NT2/D1 (cell line): ENCODE results near the gene FCN1.

ENCODE experiments used
- SUZ12 ChIP-seq: IDR thresholded peaks from 2 replicates; pipeline ENCODE4 v1.6.1; 2011; ENCODE audit not compliant: insufficient read length, insufficient read depth; ENCODE audit errors: extremely low read depth
- YY1 ChIP-seq: IDR thresholded peaks from 2 replicates; pipeline ENCODE4 v1.6.1; 2011; ENCODE audit not compliant: insufficient read length, insufficient read depth
- ZNF274 ChIP-seq: IDR thresholded peaks from 2 replicates; pipeline ENCODE4 v1.6.1; 2011; ENCODE audit warnings: mild to moderate bottlenecking, low read depth, low read length

- TF ChIP-seq ZNF274 (no peak), SUZ12 (no peak), YY1 (no peak)
Observed at GRCh38 chr9:134868751-134869553, 48.8 kb downstream of the FCN1 start.
